Measurements from ENCODE around the gene MIA2. TPM values are rescaled to one million over a fixed set of nuclear protein-coding genes. Genes with fewer than 3 reads are reported as not detected.
"Not testable (repeated sequence)": the region's sequence is repeated elsewhere in the genome, so short reads cannot be mapped to it uniquely, and the experiment has no call there.

MIA2 gene
- total RNA-seq, 1 experiment from 2014 or later = 21.4 TPM

- DNase-seq (ENCODE audit: low read depth) = not testable (repeated sequence)
These were observed 107.4 kb downstream of the MIA2 start for GRCh38 chr14:39341126-39341525.

GRCh38 chr14:39342768-39343167 is 109.1 kb downstream of the MIA2 start:
- no peak for DNase-seq (ENCODE audit: low read depth)

GRCh38 chr14:39343614-39344013 is 109.9 kb downstream of the MIA2 start:
- DNase-seq (ENCODE audit: low read depth) = no peak

- DNase-seq (ENCODE audit: low read depth) = no peak
These were observed 117.2 kb downstream of the MIA2 start for GRCh38 chr14:39350866-39351265.

GRCh38 chr14:39351708-39352107 is 118.0 kb downstream of the MIA2 start:
- DNase-seq (ENCODE audit: low read depth) = no peak

- not testable (repeated sequence) for DNase-seq (ENCODE audit: low read depth)
These were observed 125.4 kb downstream of the MIA2 start for GRCh38 chr14:39359069-39359468.

- DNase-seq (ENCODE audit: low read depth) = no peak
These were observed 126.6 kb downstream of the MIA2 start for GRCh38 chr14:39360316-39360715.

GRCh38 chr14:39361556-39361955 is 127.8 kb downstream of the MIA2 start:
- not testable (repeated sequence) for DNase-seq (ENCODE audit: low read depth)

GRCh38 chr14:39364509-39364908 is 130.8 kb downstream of the MIA2 start:
- DNase-seq (ENCODE audit: low read depth) = no peak

- no peak for DNase-seq (ENCODE audit: low read depth)
These were observed 131.6 kb downstream of the MIA2 start for GRCh38 chr14:39365354-39365753.

- DNase-seq (ENCODE audit: low read depth) = no peak
These were observed 133.0 kb downstream of the MIA2 start for GRCh38 chr14:39366460-39367386.

- no peak for DNase-seq (ENCODE audit: low read depth)
These were observed 133.7 kb downstream of the MIA2 start for GRCh38 chr14:39367387-39367751.

- DNase-seq (ENCODE audit: low read depth) = peak; percentile 61
These were observed 134.7 kb downstream of the MIA2 start for GRCh38 chr14:39368261-39368959.

GRCh38 chr14:39369029-39369428 is 135.3 kb downstream of the MIA2 start:
- DNase-seq (ENCODE audit: low read depth) = no peak

- DNase-seq (ENCODE audit: low read depth) = no peak
These were observed 136.7 kb downstream of the MIA2 start for GRCh38 chr14:39370415-39370814.

GRCh38 chr14:39372656-39373055 is 138.9 kb downstream of the MIA2 start:
- DNase-seq (ENCODE audit: low read depth) = no peak

GRCh38 chr14:39374851-39375250 is 141.1 kb downstream of the MIA2 start:
- peak; percentile 24 for DNase-seq (ENCODE audit: low read depth)

GRCh38 chr14:39376667-39377403 is 143.1 kb downstream of the MIA2 start:
- DNase-seq (ENCODE audit: low read depth) = peak; percentile 58

- DNase-seq (ENCODE audit: low read depth) = peak; percentile 40
These were observed 147.7 kb downstream of the MIA2 start for GRCh38 chr14:39381366-39381765.

GRCh38 chr14:39382463-39382862 is 148.7 kb downstream of the MIA2 start:
- no peak for DNase-seq (ENCODE audit: low read depth)

GRCh38 chr14:39383026-39383660 is 149.4 kb downstream of the MIA2 start:
- no peak for DNase-seq (ENCODE audit: low read depth)

GRCh38 chr14:39383741-39384140 is 150.0 kb downstream of the MIA2 start:
- no peak for DNase-seq (ENCODE audit: low read depth)

Data from RPMI7951 (cell line).